Type B pancreatic cell (in vitro differentiated cells): ENCODE results near the gene HMG20A. TPM values are rescaled to one million over a fixed set of nuclear protein-coding genes. Genes with fewer than 3 reads are reported as not detected.

Experiments used
- DNase-seq: peaks from one replicate; pipeline ENCODE4 v3.0.0; 2021; ENCODE audit warnings: mixed read lengths; ENCODE audit not compliant: unreplicated experiment; ENCODE audit errors: extremely low spot score
- H3K27ac Mint-ChIP-seq: 2 replicates; pipeline ENCODE4 v1.8.0; 2021; ENCODE audit warnings: mild to moderate bottlenecking, mixed read lengths
- H3K27me3 Mint-ChIP-seq: 2 replicates; pipeline ENCODE4 v1.8.0; 2021; ENCODE audit warnings: mixed read lengths
- H3K36me3 Mint-ChIP-seq: 2 replicates; pipeline ENCODE4 v1.8.0; 2021; ENCODE audit warnings: mixed read lengths
- H3K4me1 Mint-ChIP-seq: one replicate; pipeline ENCODE4 v1.8.0; 2021; ENCODE audit warnings: mixed read lengths; ENCODE audit not compliant: unreplicated experiment
- H3K4me3 Mint-ChIP-seq: 2 replicates; pipeline ENCODE4 v1.8.0; 2021; ENCODE audit warnings: mild to moderate bottlenecking, mixed read lengths
- H3K9me3 Mint-ChIP-seq: 2 replicates; pipeline ENCODE4 v1.8.0; 2021; ENCODE audit warnings: mixed read lengths
- CTCF ChIP-seq: fragments of 200-600 bp; sonication (generic); conservative IDR thresholded peaks from 2 replicates; pipeline ENCODE4 v1.5.0; 2021; ENCODE audit warnings: antibody characterized with exemption, mild to moderate bottlenecking
- total RNA-seq: library from RNA; stranded (reverse); gene quantifications from 2 replicates; pipeline ENCODE4 v1.2.1, GENCODE V29; 2021; ENCODE audit warnings: low replicate concordance

Gene HMG20A
- total RNA-seq, 1 donor from 2014 or later = 48.7 TPM

GRCh38 chr15:77464129-77464865 lies 43.6 kb downstream of the HMG20A start:
- DNase-seq = no peak
- no peaks in the 10 kb centered on the region for H3K27me3 Mint-ChIP-seq
- no peak for TF ChIP-seq CTCF

GRCh38 chr15:77466521-77466920 lies 45.8 kb downstream of the HMG20A start:
- no peak overlapping the region for H3K4me3 Mint-ChIP-seq
- no peaks in the 10 kb centered on the region for H3K27me3 Mint-ChIP-seq
- no peak for TF ChIP-seq CTCF
- H3K9me3 Mint-ChIP-seq = peaks cover 6% of the 10 kb centered on the region
- no peak for DNase-seq
- peaks cover 32% of the 10 kb centered on the region for H3K36me3 Mint-ChIP-seq
- H3K4me1 Mint-ChIP-seq = no peaks in the 10 kb centered on the region
- H3K27ac Mint-ChIP-seq = no peak overlapping the region

More at GRCh38 chr15:77464129-77464865, 43.6 kb downstream of the HMG20A start:
- Mint-ChIP-seq H3K4me1 (no peaks in the 10 kb centered on the region), H3K4me3 (no peak overlapping the region), H3K27ac (no peak overlapping the region), H3K36me3 (peaks cover 33% of the 10 kb centered on the region), H3K9me3 (peaks cover 5% of the 10 kb centered on the region)

- TF ChIP-seq CTCF = no peak
- no peaks in the 10 kb centered on the region for H3K4me1 Mint-ChIP-seq
- no peak overlapping the region for H3K27ac Mint-ChIP-seq
- H3K4me3 Mint-ChIP-seq = no peak overlapping the region
- DNase-seq = no peak
- H3K36me3 Mint-ChIP-seq = peaks cover 37% of the 10 kb centered on the region
- H3K27me3 Mint-ChIP-seq = no peaks in the 10 kb centered on the region
- peaks cover 6% of the 10 kb centered on the region for H3K9me3 Mint-ChIP-seq
These were observed 48.2 kb downstream of the HMG20A start for GRCh38 chr15:77468896-77469295.

- H3K27ac Mint-ChIP-seq = no peak overlapping the region
- TF ChIP-seq CTCF = no peak
- peaks cover 40% of the 10 kb centered on the region for H3K36me3 Mint-ChIP-seq
These were observed 49.5 kb downstream of the HMG20A start for GRCh38 chr15:77470235-77470634.

GRCh38 chr15:77473328-77473727 lies 52.6 kb downstream of the HMG20A start:
- H3K4me3 Mint-ChIP-seq = no peak overlapping the region
- peaks cover 6% of the 10 kb centered on the region for H3K9me3 Mint-ChIP-seq
- TF ChIP-seq CTCF = no peak
- no peak for DNase-seq
- peaks cover 17% of the 10 kb centered on the region for H3K4me1 Mint-ChIP-seq
- H3K36me3 Mint-ChIP-seq = peaks cover 42% of the 10 kb centered on the region
- H3K27ac Mint-ChIP-seq = no peak overlapping the region
- H3K27me3 Mint-ChIP-seq = no peaks in the 10 kb centered on the region

More at GRCh38 chr15:77470235-77470634, 49.5 kb downstream of the HMG20A start:
- no peak for DNase-seq
- H3K4me1 Mint-ChIP-seq = peaks cover 11% of the 10 kb centered on the region
- peaks cover 6% of the 10 kb centered on the region for H3K9me3 Mint-ChIP-seq
- no peak overlapping the region for H3K4me3 Mint-ChIP-seq
- no peaks in the 10 kb centered on the region for H3K27me3 Mint-ChIP-seq
